GDM1 (cell line): ENCODE results near the gene XXYLT1.
A peak's percentile ranks its signal among the peaks of the same experiment; 100 is the strongest.

Experiments used
- DNase-seq: peaks from one replicate; lab custom pipeline; 2025; lab: John Stamatoyannopoulos, UW

XXYLT1 gene

DNA sequence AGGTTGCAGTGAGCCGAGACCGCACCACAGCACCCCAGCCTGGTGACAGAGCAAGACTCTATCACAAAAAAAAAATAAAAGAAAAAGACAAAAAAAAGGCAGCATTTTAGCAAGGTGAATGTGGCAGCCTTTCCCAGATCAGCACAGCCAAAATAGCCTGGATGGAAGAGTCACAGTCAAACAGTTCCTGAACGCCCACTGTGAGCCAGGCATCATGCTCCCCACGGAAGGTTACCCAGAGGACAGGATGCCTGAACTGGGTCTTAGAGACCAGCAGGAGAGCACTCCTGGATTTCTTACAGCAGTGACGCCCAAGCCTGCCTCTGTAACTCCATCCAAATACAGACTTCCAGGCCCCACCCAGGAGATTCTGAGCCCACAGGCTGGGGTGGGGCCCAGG is 4.5 kb downstream of the XXYLT1 start:
- no peak for DNase-seq

DNA sequence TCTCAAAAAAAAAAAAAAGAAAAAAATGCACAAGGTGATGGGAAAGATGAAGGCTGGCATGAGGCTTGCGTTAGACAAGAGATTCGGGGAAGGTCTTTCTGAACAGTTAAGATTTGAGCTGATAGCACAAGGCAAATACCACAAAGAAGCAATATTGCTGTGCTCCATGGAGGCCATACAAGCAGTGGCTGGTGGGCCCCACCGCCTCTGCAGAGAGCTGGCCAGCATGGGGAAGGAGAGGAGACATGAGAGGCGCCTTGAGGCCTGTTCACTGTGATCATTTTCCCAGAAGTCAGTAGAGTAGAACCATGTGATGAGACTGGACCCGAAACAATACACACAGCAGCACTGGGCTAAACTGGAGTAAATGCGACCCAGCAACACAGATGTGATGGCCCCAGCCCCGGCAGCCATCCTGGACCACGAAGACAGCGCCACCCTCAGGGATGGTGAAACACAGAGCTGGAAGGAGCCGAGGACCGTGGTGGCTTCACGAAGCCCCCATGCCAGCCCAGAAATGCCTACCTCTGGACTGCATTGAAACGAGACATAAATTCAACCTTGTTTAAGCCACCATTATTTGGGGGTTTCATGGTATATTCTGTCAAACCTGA is 5.5 kb downstream of the XXYLT1 start:
- DNase-seq: no peak

DNA sequence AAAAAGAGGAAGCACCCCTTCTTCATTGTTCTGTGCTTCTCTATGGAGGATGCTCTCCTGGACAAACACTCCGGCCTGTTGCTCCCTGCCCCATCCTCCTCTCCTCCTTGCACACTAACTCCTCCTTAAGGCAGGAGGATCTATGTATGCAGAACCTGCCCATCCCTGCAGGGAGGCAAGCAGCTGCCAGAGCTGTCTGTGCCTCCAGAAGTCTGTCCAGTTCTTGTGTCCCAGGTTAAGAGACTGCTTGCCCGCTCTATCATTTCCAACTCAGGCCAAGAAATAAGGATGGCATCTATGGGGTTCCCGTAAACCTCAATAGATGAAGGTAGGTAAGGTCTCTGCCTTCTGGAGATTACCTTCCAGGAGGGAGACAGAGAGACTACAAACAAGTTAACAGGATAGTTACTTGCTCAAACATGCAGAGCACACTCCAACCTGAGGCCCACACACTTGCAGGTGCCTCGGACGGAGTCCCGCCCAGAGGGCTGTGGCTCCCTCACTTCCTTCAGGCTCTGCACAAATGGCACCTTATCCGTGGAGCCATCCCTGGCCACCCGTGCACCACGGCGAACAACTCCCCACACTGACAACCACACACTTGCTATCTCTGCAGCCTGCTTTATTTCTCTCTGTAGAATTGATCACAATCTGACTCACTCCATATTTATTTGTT is 6.9 kb downstream of the XXYLT1 start:
- no peak for DNase-seq

DNA sequence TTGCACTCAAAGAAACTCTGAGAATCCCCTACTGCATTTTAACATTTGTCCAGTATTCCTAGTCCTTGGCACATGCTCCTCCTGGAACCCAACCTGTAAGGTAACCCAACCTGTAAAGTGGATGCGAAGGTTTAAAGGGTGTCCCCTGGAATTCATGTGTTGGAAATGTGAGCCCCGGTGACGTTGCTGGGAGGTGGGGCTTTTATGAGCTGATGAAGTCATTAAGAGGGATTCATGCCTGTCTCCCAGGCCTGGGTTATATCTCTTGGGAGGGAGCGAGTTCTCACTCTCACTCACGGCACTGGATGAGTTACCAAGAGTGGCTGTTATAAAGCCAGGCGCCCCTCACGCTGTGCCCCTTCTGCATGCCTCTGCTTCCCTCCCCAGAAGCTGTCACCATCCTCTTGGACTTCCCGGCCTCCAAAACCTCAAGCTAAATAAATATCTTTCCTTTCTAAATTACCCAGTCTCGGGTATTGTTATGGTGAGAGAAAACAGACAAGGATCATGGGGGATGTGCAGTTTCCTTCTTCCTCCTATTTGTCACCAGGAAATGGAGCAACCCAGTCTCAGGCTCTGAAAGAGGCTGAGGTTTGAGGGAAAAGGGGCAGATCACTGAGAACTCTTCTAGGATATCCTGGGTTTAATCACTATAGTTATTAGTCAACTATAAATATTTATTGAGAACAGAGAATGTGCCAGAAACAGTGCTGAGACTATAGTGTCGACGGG is 7.6 kb downstream of the XXYLT1 start:
- no peak for DNase-seq

DNA sequence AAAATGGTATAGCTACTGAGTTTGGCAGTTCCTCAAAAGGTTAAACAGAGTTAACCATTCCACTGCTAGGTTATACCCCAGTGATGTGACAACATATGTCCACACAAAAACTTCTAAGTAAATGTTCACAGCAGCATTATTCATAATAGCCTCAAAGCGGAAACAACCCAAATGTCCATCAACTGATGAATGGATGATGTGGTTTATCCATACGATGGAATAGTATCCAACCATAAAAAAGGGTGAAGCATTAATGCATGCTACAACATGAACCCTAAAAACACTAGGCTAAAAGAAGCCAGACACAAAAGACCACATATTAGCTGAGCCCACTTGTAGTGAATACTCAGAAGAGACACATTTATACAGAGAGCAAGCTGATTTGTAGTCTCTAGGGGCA is 9.0 kb downstream of the XXYLT1 start:
- no peak for DNase-seq

DNA sequence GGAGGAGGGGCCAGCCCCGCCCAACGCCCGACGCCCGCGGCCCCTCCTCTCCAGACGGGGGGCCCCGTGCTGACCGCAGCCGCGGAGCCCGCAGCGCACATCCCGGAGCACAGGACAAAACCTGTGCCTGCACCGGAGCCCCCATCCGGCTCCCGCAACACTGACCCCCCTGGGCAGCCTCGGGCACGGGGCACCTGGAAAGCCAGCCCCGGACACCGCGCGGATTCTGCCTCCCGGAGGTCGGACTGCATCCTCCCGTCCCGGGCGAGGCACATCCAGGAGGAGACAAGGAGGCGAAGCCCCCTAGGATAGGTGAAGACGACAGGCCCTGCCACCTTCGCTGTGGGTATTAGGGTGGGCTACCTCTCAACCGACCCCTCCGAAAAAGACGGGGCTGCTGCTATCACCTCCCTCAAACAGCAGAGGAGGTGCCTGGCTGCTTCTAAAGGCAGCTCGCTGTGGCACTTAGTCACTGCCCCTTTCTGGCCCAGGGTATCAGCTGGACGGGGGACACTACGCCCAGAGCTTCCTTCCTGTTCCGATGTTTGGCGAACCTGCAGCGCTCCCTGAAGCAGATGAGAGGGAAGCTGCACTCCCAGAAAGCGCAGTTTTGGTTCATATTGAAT is 10.6 kb downstream of the XXYLT1 start:
- DNase-seq: peak; percentile 54

DNA sequence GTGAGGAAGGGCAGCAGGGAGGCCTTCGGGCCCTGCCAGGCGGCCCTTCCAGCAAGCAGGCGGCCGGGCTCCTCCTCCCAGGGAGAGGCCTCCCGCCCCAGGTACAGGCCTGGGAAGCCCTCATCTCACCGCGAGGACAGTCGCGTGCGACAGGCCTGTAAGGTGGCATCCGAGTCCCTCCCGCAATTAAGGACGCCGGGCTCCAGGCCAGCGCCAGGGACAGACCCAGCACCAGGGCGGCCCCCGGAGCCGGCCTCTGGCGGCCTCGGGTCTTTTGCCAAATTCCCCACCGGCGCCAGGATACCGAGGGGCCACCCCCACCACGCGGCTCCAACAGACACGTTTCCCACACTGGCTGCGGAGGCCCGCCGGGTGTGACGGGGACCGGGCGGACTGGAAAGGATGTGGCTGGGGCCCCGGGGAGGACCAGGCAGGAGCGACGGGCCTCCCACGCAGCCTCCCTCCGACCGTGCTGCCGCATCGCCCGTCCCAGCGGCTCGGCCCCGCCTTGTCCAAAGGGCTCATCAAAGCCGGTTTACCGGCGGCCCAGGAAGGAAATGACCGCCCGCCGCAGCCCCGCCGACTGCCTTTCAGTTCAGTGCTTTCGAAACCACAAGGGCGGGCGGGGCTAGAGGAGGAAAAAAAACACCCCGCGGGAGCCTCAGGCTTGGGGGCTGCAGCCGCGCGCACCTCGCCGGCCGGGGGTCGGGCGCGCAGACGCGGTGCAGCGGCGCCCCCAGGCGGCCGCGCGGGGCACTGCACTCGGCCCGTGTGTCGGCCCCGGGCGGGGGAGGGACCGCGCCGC is 11.3 kb downstream of the XXYLT1 start:
- peak; percentile 99 for DNase-seq

DNA sequence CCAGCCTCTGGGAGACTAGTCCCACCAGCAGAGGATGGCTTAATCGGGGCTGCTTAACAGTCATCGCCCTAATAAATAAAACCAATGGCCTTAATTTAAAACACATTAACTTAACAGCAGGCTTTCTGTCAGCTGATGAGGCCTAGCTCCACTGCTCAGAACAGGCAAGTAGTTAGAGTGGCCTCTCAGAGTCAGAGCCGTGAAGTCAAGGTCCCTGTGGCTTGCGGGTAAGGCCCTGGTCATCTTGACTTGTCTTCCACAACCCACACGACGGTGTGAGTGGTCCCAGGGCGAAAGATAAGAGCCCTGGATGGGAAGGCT is 11.8 kb downstream of the XXYLT1 start:
- peak; percentile 63 for DNase-seq

DNA sequence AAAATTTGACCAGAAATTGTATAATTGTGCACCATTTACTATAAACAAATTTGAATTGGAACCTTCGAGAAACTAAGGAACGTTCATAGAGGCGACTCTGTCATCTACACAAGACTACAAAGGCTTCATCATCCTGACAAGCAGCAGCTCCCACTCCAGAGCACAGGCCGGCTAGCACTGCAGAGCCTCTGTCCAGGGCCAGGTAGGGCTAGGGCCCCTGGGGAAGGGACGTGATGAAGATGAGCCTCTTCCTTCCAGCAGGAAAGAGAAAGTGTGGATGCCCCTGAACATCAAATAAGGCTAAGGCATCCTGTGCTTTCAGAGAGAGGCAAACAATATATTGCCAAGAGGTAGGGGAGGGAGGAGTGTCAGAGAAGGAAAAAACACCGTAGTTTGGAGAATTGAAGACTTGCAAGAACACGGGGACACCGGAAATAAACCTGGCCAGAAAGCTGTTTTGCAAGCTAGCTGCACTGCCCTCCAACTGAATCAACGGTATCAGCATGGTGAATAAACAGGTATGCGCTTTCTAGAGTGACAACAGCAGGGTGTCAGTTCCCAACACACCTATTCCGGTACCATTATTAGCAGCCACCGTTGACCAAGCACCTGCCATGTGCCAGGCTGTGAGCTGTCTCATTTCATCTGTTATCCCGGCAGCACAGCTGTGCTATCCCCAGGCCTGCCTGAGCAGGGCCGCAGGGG is 12.4 kb downstream of the XXYLT1 start:
- DNase-seq: no peak

DNA sequence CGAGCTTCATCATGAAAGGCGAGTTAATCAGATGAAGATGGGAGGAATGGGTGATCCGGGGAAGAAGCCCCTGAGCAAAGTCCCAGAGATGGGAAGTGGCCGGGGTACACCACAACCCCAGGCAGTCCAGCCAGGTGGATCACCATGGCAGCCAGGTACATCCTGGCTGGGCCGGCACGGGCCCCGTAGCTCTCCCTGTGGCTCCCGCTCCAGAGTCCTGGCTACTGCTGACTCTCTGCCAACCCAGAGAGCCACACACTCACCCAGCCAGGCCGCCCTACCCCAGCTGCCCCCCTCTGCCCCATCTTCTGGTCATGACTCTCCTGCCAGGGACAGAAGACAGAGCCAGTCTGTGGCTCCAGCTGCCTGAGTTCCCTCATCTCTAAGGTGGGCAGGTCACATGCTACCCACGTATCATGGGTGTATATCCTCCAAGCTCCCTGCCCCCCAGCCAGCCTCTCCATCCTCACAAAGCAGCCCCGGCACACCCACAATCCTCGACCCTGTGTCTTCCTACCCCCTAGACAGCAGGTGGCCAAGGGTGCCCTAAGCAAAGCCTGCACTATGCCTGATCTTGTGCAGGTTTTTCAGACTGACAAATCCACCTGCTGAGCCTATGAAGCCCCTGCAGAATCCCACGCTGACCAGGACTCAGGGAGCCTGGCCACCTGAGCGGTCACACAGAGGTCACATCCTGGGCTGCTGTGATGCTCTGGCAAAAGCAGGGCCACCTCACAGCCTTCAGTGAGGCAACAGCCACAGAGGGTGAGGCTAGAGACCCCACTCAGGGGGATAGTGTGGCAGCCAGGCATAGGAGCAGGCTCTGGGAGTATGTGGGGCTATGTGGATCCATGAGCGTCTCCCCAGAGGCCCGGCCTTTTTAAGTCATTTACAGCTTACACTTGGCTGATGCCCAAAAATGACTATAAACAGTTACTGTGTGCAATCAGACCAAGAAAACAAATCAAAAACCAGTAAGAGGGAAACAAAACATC is 13.2 kb downstream of the XXYLT1 start:
- DNase-seq: no peak

DNA sequence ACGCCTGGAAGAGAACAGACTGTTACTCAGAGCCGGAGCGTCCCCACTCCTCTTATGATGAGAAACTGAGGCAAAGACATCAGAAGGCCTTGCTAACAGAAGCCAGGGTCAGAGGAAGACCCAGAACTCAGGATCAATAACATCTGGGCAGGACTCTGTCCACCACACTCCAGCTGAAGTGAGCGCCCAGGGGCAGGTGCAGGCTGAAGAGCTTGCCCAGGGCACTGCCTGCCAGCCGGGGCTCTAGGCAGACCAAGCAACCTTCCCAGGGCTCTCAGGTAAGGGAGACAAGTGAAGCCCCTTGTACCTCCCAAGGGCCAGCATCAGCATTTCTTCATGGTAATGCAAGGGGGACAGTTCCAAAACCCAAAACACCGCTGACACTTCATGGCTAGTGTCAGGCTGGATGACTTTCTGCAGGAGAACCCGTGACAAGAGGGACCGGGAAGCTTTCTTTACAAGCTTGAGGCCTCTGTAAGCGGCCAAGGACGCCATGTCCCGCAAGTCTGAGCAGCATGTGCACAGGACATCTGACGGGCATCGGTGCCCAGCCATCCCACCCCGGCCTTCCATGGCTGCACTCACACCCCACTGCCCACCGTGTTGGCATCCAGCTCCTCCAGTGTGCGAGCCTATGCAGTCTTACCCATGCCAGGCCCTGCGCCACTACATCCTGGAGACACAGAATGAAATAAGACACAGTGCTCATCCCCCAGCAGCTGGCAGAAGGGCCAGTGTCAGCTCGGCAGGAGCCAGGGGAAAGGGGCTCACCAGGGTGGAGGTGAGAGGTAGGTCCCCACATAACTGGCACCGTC is 14.1 kb downstream of the XXYLT1 start:
- DNase-seq: no peak

DNA sequence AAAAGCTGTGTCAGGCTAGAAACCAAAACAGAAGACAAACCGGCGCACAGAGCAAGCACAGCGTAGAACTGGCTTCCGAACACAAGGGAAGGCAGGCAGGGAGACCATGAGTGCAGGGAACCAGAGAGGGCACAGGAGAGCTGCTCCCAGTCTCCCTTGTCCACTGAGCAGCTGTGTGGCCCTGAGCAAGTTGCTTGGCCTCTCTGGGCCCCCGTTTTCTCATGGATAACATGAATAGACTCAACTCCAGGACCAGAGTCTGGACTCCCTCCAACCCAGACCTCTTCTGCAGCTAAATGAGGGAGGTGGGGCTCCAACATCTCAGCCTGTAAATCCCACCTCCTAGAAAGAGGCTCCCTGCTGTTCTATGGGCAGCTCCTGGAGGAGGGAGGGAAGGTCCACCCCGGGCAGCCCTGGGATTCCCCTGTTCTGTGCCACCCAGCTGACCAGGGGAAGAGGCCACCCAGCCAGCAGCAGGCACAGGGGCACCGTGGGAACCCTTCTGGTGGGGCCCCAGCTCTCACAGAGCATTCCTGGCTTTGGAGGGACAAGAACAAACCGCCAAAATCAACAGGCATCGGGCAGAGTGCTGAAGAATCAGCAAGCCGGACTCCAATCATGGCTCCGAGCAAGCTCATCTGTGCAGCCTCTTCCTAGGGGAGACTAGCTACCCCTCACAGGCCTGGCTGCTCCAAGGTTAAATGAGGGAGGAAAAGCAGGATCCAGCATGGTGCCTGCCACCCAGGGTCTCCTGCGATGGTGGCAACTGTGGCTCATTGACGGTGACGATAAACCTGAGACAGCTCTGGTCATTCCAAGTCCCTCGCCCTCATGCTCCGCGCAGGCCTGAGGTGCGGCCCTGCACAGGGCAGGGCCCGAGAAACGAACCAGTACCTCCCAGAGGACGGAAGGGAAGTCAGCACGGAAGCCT is 15.1 kb downstream of the XXYLT1 start:
- no peak for DNase-seq

DNA sequence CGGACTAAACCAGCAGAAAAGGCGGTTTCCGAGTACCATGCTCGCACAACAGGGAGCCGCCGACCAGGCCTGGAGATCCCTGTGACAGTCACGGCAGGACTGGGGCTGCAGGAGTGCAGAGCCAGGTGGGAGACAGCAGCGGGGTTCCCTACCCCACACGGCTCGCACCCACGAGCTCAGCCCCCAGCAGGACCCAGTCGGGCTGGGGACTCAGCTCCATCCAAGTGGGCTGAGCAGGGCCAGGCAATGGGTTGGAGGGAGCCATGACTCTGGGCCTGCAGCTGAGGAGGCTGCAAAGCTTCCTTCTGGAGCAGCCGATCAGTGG is 15.8 kb downstream of the XXYLT1 start:
- no peak for DNase-seq

DNA sequence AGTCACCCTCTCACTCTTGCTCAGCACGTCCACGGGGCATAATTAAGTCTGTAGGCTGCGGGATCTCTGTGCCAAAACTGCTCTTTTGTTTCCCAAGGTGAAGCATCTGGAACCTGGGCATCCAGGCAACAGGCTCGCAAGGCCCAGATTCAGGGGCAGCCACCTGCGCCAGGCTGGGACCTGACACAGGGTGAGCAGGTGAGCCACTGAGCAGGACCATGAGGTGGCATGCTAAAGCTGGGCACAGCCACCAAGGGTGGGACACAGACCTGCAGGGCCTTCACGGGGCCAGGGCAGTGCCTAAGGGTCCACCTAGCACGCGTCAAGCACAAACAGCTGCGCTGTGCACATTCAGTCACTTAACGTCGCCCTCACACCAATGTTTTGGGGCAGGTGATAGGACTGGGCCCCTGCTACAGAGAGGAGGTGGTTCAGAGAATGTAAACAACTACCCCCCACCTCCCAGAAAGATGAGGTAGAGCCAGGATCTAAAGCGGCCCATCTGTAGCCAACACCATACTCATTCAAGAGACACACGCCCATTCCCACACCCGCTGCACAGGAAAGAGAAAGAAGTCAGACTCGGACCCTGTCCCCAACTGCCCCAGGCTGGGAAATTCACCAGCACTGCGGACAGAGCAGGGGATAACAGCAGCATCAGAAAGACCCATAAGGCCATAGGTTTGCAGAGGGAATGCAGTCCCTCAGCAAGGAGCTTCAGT is 16.3 kb downstream of the XXYLT1 start:
- DNase-seq: no peak

DNA sequence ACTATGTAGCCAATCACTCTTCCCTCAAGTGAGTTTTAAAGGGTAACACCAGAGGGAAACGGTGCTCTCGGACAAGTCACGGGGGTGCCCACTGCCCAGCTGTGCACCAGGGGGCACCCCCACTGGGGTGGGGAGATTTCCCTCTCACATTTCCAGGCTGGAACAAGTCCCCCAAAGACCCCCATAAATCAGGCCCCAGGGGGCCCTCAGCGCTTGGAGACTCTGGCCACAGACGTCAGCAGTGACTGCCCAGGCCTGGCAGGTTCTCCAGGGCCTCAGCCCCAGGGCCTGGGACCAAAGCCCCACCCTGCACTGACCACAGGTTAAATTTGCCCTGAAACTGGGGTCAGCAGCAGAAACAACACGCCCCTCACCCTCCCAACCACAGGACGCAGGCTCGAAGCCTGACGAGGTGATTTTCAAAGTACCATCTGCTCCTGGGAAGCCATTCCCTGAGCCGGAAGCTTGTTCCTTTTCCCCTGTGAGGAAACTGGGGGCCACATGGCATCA is 17.0 kb downstream of the XXYLT1 start:
- DNase-seq: no peak

DNA sequence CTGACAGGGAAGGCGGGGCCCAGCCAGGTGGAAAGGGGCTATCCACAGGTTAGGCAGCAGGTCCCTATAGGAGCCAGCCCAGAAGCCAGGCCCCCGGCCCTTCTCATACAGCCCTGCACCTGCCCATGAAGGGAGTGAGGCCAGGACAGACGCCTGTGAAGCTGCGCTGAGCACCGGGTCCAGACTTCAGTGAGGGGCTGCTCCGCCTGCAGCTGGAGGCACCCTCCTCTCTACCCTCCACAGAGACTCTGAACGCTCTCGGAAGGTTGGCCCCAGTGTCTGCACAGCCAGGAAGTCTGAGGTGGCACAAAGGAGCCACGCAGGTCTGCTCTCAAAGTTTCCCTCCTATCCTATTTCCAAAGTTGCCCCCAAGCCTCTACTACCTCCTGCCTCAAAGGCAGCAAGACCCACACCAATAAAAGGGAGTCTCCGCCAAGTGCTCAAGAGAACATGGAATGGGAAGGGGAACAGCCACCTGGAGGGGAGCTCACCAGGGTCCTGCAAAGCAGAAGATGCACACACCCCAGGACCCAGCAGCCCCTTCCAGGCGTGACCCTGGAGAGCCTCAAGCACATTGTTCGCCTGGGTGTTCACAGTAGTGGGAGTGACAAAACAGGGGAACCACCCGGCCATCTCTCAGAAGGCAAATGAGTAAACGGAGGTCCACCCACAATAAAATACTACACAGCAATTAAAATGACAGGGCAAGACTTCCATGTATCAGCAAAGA is 19.5 kb downstream of the XXYLT1 start:
- DNase-seq: no peak
